GM12892 (cell line): ENCODE measurements around the gene ZNF266.

Experiments used
- DNase-seq: peaks from one replicate; pipeline ENCODE4 v3.0.0; 2011; ENCODE audit not compliant: insufficient read length
- FAIRE-seq: peaks from 2 replicates; lab custom pipeline; 2011; peaks lifted over from hg19 to GRCh38; lab: Jason Lieb, UNC
- POLR2A ChIP-seq: IDR thresholded peaks from 2 replicates; pipeline ENCODE4 v1.6.1; 2011; ENCODE audit warnings: low read depth, low read length, control low read depth
- POLR2AphosphoS5 ChIP-seq: IDR thresholded peaks from 2 replicates; pipeline ENCODE4 v1.6.1; 2011; ENCODE audit warnings: low read depth, low read length, control low read depth
- TAF1 ChIP-seq: IDR thresholded peaks from 2 replicates; pipeline ENCODE4 v1.6.1; 2011; ENCODE audit warnings: low read depth, mild to moderate bottlenecking, control low read depth, low read length, borderline replicate concordance

Gene ZNF266

GRCh38 chr19:9427941-9428340 lies 7.4 kb downstream of the ZNF266 start:
- no peak for TF ChIP-seq TAF1
- no peak for TF ChIP-seq POLR2AphosphoS5
- no peak for TF ChIP-seq POLR2A
- DNase-seq, result no peak
- no peak for FAIRE-seq

DNA sequence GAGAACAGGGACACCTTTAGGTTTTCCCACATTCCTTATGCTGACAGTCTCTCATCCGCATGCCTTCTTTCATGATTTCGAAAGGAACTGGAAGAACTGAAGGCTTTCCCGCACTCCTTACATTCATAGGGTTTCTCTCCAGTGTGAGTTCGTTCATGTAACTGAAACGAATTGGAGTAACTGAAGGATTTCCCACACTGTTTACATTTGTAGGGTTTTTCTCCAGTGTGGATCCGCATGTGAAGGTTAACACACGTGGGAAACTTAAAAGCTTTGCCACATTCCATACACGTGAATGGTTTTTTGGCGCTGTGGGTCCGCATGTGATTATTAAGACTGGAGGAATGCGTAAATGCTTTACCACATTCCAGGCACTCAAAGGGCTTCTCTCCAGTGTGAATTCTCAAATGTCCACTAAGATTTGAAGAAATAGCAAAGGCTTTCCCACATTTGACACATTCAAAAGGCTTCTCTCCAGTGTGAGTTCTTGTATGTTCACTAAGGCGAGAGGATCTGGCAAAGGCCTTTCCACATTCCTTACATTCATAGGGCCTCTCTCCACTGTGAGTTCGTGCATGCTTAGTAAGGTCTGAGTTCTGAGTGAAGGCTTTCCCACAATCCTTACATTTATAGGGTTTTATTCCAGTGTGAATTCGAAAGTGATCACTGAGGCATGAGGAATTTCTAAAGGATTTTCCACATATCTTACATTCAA lies 22.0 kb downstream of the ZNF266 start:
- DNase-seq (no peak), FAIRE-seq (no peak)
- TF ChIP-seq POLR2A (no peak), POLR2AphosphoS5 (no peak), TAF1 (no peak)

GRCh38 chr19:9407827-9408226 lies 27.5 kb downstream of the ZNF266 start:
- FAIRE-seq, result no peak
- TF ChIP-seq POLR2AphosphoS5 (no peak), TAF1 (no peak), POLR2A (no peak)
- DNase-seq, result no peak

GRCh38 chr19:9406798-9407352 lies 28.5 kb downstream of the ZNF266 start:
- DNase-seq, result no peak
- FAIRE-seq, result no peak
- TF ChIP-seq POLR2A, result no peak
- TF ChIP-seq POLR2AphosphoS5, result no peak
- no peak for TF ChIP-seq TAF1

DNA sequence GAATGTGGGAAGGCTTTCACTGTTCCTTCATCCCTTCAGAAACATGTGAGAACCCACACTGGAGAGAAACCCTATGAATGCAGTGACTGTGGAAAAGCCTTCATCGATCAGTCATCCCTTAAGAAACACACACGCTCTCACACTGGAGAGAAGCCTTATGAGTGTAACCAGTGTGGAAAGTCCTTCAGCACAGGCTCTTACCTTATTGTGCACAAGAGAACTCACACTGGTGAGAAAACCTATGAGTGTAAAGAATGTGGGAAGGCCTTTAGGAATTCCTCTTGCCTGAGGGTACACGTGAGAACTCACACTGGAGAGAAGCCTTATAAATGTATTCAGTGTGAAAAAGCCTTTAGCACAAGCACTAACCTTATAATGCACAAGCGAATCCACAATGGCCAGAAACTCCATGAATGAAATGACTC lies 54.0 kb downstream of the ZNF266 start:
- DNase-seq (no peak), FAIRE-seq (no peak)
- no peak for TF ChIP-seq POLR2A
- no peak for TF ChIP-seq POLR2AphosphoS5

- TF ChIP-seq TAF1, result no peak
- TF ChIP-seq POLR2AphosphoS5, result no peak
- TF ChIP-seq POLR2A, result no peak
- FAIRE-seq, result no peak
- no peak for DNase-seq
Observed at GRCh38 chr19:9370738-9371619, 64.4 kb downstream of the ZNF266 start.

GRCh38 chr19:9362905-9363304 lies 72.5 kb downstream of the ZNF266 start, which contains the start of gene ZNF177:
Gene ZNF177 (plus strand): TSS chr19:9363013. CDS start chr19:9378312, 15,299 bp downstream.
- FAIRE-seq, result no peak
- no peak for TF ChIP-seq POLR2AphosphoS5
- no peak for TF ChIP-seq TAF1
- no peak for TF ChIP-seq POLR2A
- DNase-seq, result no peak
